Astrocyte (in vitro differentiated cells and primary cell): ENCODE data around the gene LIF.

Experiments used
- CTCF ChIP-seq: IDR thresholded peaks from 2 replicates; pipeline ENCODE4 v1.5.1; 2011; ENCODE audit warnings: low read depth, mild to moderate bottlenecking, inconsistent platforms, low read length, moderate library complexity; ENCODE audit not compliant: insufficient read depth
- EZH2 ChIP-seq: IDR thresholded peaks from 2 replicates; pipeline ENCODE4 v1.6.1; 2012; ENCODE audit warnings: mild to moderate bottlenecking, low read length, inconsistent platforms; ENCODE audit not compliant: insufficient read depth

- TF ChIP-seq CTCF (no peak), EZH2 (no peak)
Measured at GRCh38 chr22:30219668-30220278, 26.8 kb downstream of the LIF start.
